Forelimb muscle (tissue), 1 donor: ENCODE measurements around the gene RRN3. TPM values are rescaled to one million over a fixed set of nuclear protein-coding genes. Genes with fewer than 3 reads are reported as not detected.
"Not testable (repeated sequence)": the region's sequence is repeated elsewhere in the genome, so short reads cannot be mapped to it uniquely, and the experiment has no call there.

Experiments used
- DNase-seq: peaks from one replicate; pipeline ENCODE4 v3.0.0-alpha.2; 2013; ENCODE audit warnings: low read depth
- polyA plus RNA-seq: library from polyadenylated mRNA; unstranded; fragments of 120-200 nt; gene quantifications from one replicate; pipeline ENCODE4 v1.2.1, GENCODE V29; 2013; ENCODE audit not compliant: insufficient read length

The RRN3 gene
- polyA plus RNA-seq, 1 donor, result 31.4 TPM

DNA sequence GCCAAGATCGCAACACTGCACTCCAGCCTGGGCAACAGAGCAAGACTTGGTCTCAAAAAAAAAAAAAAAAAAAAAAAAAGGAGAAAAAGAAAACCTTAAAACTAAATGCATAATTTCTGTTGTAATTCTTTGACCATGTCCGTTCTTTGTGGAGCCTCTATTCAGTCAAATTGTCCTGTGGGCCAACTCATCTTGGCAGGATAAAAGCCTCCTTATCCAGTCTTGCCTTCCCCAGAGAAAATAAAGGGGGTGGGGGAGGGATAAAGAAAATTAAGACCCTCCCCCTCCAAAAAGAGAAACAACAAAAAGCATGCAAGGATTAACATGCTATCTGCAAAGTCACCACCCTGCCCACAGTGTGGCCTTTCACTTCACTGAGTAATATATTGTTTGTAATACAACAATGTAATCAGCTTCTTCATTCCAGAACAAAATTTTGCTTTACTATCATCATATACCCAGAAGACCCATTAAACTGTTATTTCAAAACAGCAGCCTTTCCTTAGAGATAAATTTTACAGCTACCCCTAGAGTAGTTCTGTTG, 5.4 kb upstream of the RRN3 start:
- not testable (repeated sequence) for DNase-seq

DNA sequence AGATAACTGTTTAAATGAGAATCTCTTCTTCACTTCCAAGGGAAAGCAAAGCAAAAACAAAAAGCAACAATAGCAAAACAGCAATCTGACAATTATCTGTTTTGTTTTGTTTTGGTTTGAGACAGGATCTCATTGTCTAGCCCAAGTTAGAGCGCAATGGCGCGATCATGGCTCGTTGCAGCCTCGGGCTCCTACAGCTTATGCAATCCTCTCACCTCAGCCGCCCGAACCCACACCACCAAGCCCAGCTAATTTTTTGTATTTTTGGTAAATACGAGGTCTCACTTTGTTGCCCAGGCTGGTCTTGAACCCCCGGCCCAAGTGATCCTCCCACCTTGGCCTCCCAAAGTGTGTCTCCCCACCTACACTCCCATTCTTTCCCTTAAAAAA, 2.5 kb upstream of the RRN3 start:
- DNase-seq, result not testable (repeated sequence)

DNA sequence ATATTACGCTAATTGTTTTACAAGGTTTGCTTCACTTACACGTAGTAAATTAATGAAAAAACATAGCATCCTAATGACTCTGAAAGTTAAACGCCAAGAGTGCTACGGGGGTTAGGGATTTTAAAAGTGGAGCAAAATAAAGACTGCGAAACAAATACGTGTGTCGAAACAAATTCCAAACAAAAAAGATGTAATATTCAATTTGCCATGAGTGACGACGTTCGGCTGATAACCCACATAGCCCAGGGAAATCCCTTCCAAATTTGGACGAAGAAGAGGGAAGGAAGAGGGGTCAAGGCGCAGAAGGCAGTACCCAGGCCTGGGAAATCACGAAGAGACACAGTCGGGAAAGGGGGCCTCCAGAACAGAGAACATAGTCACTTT, 509 bp downstream of the RRN3 start:
- DNase-seq, result not testable (repeated sequence)

DNA sequence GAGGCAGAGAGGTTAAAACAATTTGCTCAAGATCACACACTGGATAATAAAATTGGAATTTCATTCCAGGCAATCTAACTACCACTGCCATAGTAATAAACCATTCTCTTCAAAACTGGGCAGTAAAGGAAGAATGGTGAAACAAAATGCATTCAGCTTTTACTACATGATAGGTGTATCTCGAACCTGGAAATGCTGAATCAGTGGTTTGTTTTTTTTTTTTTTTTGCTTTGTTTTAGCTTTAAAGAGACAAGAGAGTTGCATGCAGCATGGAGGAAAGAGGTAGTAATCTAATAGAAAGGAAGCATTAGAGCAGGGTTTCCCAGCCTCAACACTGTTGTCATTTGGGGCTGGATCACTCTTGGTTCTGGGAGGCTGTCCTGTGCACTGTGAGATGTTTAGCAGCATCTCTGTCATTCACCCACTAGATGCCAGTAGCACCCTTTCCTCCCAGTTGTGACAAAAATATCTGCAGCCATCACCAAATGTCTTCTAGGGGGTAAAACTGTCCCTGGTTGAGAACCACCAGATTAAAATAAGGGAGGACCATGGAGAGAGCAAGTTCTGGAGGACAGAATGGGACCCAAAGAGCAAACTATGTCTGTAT, 3.3 kb downstream of the RRN3 start:
- not testable (repeated sequence) for DNase-seq

DNA sequence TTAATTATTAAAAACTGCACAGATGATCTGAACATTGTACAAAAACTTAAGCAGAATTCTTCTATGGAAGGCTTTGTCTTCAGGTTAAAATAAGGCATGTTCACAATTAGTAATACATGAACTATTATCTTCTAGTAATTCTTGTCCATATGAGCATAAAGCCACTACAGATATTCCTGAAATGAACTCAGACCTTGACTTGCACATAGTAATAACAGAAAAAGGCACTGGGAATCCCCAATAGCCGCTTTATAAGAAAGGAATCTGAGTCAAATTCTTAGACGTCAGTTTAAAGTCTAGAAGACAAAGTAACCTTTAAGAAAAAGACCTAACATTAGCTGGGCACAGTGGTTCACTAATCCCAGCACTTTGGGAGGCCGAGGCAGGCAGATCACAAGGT, 11.3 kb downstream of the RRN3 start:
- not testable (repeated sequence) for DNase-seq

DNA sequence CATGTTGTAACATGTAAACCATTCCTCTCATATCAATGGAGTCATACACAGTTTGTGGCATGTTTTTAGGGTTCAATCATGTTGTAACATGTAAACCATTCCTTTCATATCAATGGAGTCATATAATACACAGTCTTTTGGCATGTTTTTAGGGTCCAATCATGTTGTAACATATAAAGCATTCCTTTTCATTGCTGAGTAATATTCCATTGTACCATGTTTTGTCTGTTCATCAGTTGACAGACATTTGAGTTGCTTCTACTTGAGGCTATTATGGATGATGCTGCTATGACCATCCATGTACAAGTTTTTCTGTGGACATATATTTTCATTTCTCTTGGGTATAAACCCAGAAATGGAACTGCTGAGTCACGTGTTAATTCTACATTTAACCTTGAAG, 13.2 kb downstream of the RRN3 start:
- DNase-seq, result not testable (repeated sequence)

DNA sequence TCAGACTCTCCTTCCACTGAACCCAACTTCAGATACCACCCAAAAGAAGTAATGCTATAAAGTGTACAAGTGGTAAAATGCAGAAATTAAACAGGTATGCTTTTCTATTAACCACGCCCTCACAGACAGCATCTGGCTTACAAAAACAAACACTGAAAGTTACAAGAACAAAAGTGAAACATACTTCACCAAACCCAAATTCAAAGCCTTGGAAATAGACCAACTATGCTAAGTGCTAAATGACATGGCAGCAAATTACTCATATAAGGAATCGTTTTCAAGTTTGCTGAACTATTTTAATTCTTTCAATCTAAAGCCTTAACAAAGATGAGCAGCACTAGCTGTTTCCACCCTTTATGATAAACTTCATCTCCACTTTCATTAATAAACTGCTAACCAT, 17.9 kb downstream of the RRN3 start:
- DNase-seq, result not testable (repeated sequence)

DNA sequence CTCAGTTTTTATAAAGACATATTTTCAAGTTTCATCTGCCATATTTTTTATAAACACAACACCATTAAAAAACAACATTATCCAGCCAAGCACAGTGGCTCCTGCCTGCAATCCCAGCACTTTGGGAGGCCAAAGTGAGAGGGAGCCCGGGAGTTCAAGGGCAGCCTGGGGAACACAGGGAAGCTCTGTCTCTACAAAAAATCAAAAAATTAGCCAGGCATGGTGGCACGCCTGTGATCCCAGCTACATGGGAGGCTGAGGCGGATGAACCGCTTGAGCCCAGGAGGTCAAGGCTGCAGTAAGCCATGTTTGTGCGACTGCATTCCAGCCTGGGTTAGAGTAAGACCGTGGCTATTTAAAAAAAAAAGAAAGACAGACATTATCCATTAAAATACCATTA, 21.0 kb downstream of the RRN3 start:
- no peak for DNase-seq

DNA sequence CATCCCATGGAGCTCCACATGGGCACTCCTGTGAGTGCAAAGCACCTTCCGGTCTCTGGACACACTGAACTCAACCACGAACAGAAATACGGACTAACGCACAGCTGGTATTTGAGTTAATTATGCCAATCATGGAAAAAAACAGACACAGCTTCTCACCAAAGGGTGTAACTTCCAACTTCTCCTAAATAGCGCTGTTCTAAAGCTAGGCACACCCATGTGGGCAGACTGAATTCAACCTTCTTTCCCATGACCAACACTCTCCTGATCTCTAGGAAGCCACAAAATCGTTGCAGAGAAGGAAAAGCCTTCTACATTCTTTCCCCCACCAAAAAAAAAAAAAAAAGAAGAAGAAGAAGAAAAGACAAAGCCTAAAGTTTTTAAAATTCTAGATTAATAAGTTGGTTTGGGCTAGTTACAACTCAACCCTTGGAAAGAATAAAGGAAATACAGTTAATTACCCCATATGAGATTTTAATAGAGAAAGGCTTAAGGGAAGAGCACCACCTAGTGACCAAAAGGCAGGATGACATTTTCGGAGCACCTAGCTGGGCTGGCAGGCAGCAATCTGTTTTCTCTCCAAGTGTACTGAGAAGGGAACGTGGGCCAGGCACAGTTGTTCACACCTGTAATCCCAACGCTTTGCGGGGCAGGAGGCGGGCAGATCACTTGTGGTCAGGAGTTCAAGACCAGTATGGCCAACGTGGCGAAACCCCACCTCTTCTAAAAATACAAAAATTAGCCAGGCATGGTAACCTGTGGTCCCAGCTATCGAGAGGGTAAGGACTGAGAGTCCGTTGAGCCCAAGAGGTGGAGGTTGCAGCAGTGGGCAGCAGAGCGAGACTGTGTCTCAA, 21.9 kb downstream of the RRN3 start:
- DNase-seq, result not testable (repeated sequence)

DNA sequence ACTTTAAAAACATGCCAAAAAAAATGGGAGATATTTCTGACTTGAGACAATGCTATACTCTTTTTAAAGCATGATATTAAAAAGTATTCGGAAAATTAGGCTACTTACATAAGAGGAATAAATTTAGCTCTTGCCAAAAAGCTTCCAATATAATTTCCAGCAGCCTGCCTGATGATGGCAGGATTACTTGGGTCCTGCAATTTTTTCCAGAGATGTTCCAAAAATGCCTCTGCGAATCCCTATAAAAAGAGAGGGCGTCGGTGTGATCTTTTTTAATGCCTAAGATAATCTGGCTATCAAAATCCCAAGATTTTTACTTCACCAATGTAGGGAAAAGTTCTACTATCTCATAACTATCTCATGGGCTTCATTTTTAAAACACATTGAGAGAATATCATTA, 23.1 kb downstream of the RRN3 start:
- DNase-seq, result not testable (repeated sequence)

DNA sequence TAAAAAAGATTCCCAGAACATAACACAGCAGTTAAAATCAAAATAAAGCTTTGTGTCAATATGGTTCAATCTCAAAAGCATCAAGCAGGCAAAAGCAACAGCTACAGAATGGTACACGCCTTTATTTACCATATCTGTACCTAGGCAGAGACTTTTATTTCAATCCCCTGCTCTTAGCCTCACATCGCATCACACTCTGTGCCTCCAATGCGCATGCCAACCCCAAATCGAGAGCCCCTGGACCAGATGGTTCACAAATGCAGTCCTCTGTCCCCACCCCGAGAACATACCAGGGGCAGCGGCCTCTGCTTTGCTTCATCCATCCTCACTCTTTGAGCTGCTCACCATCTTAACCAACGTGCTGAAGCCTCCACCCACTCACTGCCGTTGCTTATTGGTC, 27.4 kb downstream of the RRN3 start:
- DNase-seq, result not testable (repeated sequence)

DNA sequence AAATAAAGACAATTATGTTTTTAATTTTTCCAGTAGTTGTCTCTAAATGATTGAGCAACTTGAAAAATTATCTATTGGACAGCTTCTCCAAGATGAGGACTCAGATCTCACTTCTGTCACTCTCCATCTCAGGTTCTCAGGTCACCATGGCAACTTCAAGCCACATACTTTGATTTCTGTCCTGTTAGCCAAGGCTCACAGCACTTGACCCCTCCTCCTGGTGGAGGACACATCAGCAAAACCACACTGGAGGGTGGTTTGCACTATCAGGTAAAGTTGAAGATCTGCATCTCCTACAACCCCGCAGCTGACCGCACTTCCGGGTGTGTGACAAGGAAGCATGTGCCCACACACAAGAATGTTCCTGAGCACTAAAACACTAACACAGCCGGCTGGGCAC, 28.1 kb downstream of the RRN3 start:
- DNase-seq, result not testable (repeated sequence)

DNA sequence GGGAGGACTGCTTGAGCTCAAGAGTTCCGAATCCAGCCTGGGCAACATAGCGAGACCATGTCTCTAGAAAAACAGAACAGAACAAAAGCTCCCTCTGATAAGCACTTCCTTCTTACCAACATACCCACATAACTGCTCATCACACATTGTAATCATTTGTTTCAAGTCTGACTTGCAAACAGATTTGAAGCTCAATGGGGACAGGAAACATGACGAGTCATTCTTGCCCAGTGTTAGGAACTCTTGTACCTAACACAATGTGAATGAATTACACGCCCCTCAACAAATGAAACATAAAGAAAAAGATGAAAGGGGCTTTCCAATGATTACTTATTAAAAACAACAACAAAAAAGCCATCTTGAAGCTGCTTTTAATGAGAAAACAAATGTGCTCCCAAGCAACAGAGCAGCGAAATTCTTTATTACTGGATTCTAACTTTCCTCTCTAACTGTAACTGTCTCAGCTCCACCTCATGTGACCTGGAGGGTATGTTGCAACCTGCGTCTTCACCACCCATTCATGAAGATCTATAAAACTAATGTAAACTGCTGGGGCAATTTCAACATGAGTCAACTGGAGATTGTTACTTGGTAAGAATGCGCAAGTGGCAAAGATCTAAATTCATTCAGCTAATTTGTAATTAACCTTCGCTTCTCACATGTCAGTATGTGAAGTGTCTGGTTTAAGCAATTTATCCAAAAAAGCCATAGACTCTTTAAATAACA, 31.8 kb downstream of the RRN3 start:
- not testable (repeated sequence) for DNase-seq

DNA sequence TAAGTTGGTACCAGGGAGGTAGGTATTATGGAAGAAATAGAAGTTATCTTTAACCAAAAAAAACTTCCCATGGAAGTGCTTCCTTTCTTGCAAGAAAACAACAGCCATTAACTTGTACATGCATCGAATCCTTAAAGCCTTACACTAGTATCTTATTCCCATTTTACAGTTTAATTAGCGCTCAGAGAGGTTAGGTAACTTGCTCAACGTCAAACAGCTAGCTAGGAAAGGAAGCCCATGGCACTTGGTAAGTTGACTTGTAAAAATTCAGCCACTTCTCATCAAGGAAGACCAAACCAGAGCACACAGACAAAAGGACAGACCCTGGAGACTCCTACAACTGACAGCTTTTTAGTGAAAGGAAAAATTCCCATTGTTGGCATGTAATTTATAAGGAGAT, 34.7 kb downstream of the RRN3 start:
- DNase-seq, result no peak

DNA sequence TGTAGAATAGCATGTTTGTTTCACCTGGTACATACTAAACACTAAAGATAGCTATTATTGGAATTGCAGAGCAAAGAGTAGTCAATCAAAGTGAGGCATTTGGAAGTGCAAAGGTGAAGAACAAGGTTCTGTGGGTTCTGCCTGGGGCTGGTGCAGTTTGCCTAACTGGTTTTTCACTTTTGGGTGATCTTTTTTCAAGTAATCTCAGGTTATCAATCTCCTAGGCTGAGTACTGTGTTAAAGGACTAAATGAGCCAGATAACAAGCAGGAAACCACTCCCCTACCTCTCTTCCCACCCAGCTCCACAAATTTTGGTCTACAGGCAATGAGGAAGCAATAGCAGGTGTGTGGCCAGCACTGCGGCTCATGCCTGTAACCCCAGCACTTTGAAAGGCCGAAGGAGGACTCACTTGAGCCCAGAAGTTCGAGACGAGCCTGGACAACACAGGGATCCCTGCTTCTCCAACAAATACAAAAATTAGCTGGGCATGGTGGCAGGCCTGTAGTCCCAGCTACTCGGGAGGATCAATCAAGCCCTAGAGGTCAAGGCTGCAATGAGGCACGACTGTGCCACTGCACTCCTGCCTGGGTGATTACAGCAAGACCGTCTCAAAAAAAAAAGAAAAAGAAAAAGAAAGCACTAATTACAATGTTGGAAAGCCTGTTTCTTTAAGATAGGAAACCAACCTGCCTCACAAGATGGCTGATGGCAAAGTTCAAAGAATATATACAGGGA, 36.2 kb downstream of the RRN3 start:
- no peak for DNase-seq

DNA sequence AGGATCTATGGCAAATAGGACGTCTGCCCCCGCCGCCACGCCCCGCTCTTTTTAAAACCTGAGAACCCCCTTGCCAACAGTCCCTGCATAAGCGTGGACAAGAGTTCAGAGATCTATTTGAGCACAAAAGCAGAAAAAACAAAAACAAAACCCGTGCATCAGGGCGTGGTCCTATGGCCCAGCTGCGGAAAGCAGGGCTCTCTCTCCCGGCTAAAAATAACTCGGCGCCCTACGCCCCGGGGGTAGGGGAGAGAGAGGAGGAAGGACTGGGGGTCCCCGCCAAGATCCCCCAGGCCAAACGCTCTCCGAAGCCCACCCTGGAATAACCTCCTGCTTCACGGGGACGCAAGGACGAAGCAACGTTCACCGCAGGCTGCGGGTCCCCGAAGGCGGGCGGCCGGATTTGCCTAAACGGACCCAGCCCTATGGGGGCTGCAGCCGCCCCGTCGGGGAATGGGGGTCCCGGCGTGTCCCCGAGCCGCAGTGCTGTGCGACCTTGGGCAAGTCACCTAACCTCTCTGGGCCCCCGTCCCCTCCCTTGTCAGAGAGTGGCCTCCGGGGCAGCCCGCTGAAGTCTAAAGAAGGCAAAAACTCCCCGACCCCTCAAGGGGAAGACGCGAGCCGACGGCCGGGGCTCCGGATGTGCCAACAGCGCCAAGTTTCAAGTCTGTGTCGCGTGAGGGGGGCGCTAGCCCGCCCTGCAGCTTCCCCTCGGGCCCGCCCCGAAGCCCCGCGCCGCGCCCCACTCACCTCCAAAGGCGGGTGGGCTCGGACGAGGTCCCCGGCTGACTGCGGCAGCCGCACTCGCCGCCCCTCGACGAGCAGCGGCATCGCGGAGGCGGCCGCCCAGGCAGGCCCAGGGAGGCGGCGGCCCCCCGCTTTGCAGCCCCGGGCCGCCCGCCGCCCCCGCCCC, 38.7 kb downstream of the RRN3 start:
- DNase-seq, result no peak

DNA sequence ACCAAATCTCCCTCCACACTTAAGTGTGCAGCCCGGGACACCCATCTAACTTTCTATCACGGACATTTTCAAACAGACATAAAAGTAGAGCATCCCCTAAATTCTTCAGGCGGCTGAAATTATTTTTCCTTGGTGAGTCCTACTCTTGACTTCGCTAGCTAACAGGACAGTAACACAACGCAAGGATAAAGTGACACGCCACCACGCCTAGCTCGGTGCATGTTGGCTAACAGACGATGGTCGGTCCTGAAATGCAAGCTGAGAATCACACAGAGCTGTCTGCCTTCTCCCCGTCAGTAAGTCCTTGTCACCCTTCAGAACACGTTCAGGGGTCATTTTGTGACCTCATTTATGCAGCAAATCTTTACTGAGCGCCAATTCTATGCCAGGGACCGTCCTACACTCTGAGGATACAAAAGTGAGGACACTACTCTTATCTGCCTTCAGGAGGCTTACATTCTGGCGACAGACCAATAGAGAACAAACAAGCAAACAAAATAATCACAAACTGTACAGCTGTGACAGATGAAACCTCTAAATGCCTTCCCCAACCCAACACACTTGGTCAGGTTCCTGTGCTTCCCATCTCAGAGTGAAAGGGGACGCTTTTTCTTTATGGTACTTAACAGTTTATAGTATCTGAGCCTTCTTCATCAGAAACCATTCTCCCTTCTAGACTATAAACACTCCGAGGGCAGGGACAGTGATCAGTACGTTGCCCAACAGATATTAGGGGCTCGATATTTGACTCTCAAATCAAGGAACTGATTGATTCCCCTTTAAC, 39.5 kb downstream of the RRN3 start:
- DNase-seq, result no peak

DNA sequence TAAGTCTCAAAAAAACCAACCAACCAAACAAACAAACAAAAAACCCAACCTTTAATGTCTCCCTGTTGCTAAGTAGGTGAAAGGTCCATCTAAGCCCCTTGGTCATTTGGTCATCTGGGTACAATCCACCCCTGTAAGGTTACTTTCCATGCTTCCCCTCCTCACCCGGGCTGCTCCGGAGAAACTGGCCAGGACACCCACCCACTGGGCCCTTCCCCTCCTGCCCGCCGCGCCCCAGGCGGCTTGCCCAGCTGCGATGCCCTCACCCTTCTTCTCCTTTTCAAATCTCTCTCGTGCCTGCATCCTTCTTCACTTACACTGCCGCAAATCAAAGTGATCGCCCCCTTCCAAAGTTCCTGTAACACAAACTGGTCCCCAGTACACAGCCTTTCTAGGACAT, 40.2 kb downstream of the RRN3 start:
- DNase-seq, result no peak

DNA sequence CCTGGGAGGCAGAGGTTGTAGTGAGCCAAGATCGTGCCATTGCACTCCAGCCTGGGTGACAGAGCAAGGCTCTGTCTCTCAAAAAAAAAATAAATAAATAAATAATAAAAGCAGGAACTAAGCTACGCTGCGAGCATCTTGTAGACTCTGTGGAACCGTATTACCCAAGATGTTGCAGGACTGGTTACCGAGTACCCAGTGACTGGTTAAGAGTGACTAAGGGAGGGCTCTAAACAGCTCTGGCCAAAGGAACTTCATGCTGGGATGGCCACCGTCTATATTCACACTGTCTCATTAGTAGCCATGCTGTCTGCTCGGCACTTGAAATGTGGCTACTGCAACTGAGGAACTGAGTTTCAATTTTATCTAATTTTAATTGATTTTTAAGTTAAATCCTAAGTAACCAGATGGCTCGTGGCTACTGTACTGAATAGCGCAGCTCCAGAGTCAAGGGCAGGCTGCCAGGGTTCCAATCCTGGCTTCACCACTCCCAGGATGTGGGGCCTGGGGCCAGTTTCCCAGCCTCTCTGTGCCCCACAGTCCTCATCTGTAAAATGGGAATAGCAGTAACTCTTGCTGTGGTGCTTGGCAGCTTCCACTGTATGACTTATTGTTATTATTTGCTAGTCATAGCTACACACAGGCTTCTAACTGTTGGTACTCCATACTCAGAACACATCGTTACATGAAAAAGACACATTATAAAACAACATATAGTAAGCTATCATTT, 41.2 kb downstream of the RRN3 start:
- DNase-seq, result no peak
